ENCODE data around the gene ALAS2.

DNA sequence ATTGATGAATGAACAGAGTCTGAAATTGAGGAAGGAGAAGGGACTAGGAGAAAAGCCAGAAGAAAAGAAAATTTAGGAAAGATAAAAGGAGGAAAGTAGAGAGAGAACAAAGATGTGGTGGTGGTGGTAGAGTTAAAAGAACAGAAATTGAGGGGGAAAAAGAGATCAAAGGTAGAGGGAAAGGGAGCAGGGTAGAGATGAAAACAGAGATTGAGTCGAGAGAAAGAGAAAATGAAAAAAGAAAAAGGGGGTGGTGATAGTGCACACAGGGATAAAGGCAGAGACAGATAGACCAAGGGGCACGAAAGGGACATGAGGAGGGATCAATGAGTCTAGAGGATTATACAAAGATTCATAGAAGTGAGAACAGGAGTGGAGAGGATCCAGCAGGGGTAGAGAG lies 3.9 kb downstream of the ALAS2 start:
- TF ChIP-seq EP300 (IDR thresholded peaks at IDR 0.05; ENCODE audit: borderline replicate concordance) (no peak), ZBTB7A (IDR thresholded peaks at IDR 0.05; ENCODE audit: low read depth) (no peak)
